GF-D8 (cell line): Measurements from ENCODE around the gene CERS4.
"Not testable (repeated sequence)": the region's sequence is repeated elsewhere in the genome, so short reads cannot be mapped to it uniquely, and the experiment has no call there.

Source experiments
- DNase-seq: peaks from one replicate; lab custom pipeline; 2025; lab: John Stamatoyannopoulos, UW

The CERS4 gene

GRCh38 chr19:8208922-8209461 is at the start of gene CERS4:
CERS4 (plus strand) TSS chr19:8209370; CDS start chr19:8251077, 41,707 bp downstream.
- DNase-seq, result no peak

GRCh38 chr19:8161135-8161646 is 48.0 kb upstream of the CERS4 start:
- no peak for DNase-seq

- no peak for DNase-seq
Observed at GRCh38 chr19:8163759-8164158, 45.4 kb upstream of the CERS4 start.

GRCh38 chr19:8167985-8168384 is 41.2 kb upstream of the CERS4 start:
- DNase-seq, result no peak

- no peak for DNase-seq
Observed at GRCh38 chr19:8168537-8168936, 40.6 kb upstream of the CERS4 start.

- no peak for DNase-seq
Observed at GRCh38 chr19:8174706-8175105, 34.5 kb upstream of the CERS4 start.

GRCh38 chr19:8180018-8180417 is 29.2 kb upstream of the CERS4 start:
- DNase-seq, result no peak

GRCh38 chr19:8184274-8184673 is 24.9 kb upstream of the CERS4 start:
- DNase-seq, result no peak

- no peak for DNase-seq
Observed at GRCh38 chr19:8185343-8186068, 23.7 kb upstream of the CERS4 start.

GRCh38 chr19:8192221-8192820 is 16.8 kb upstream of the CERS4 start:
- no peak for DNase-seq

- peak; percentile 56 for DNase-seq
Observed at GRCh38 chr19:8194528-8195267, 14.5 kb upstream of the CERS4 start.

GRCh38 chr19:8196271-8196927 is 12.8 kb upstream of the CERS4 start:
- DNase-seq, result no peak

- DNase-seq, result not testable (repeated sequence)
Observed at GRCh38 chr19:8203288-8204120, 5.7 kb upstream of the CERS4 start.

GRCh38 chr19:8204961-8205360 is 4.2 kb upstream of the CERS4 start:
- no peak for DNase-seq

- DNase-seq, result no peak
Observed at GRCh38 chr19:8206147-8207087, 2.8 kb upstream of the CERS4 start.

GRCh38 chr19:8207326-8207725 is 1.8 kb upstream of the CERS4 start:
- DNase-seq, result not testable (repeated sequence)

GRCh38 chr19:8208119-8208921 is 850 bp upstream of the CERS4 start:
- DNase-seq, result no peak

- DNase-seq, result no peak
Observed at GRCh38 chr19:8209462-8210378, 550 bp downstream of the CERS4 start.
